Peyer's patch (tissue), 4 donors: ENCODE measurements around the gene SPRY4. TPM values are rescaled to one million over a fixed set of nuclear protein-coding genes. Genes with fewer than 3 reads are reported as not detected.
A peak's percentile ranks its signal among the peaks of the same experiment; 100 is the strongest.

ENCODE experiments used
- DNase-seq, 3 donors: peaks; one replicate each; pipeline ENCODE4 v3.0.0-alpha.2; 2017 to 2019
- H3K27ac ChIP-seq, 4 donors: fragments of 200-600 bp; sonication (generic); one replicate each; pipeline ENCODE4 v1.5.1; 2016 to 2019
- H3K27me3 ChIP-seq, 2 donors: fragments of 200-600 bp; sonication (generic); one replicate each; pipeline ENCODE4 v1.5.1; 2019
- H3K36me3 ChIP-seq, 3 donors: fragments of 200-600 bp; sonication (generic); one replicate each; pipeline ENCODE4 v1.5.1; 2016 to 2019
- H3K4me1 ChIP-seq, 4 donors: fragments of 200-600 bp; sonication (generic); one replicate each; pipeline ENCODE4 v1.5.1; 2016 to 2019
- H3K4me3 ChIP-seq, 4 donors: fragments of 200-600 bp; sonication (generic); 1 replicate in 3 of 4; 2 replicates in 1 of 4; pipeline ENCODE4 v1.5.1; 2016 to 2019; ENCODE audit warnings: mild to moderate bottlenecking in 1 of 4
- H3K9me3 ChIP-seq, 4 donors: fragments of 200-600 bp; sonication (generic); one replicate each; pipeline ENCODE4 v1.5.1; 2016 to 2019; ENCODE audit warnings: mild to moderate bottlenecking in 1 of 4
- CTCF ChIP-seq, 6 experiments: fragments of 450-650 bp in 4 of 6; fragments of 200-600 bp in 2 of 6; sonication (generic) in 1 of 6; IDR thresholded peaks; one replicate each; pipeline ENCODE4 v1.5.1; 2017 to 2019; ENCODE audit warnings: antibody characterized with exemption in 6 of 6, mild to moderate bottlenecking in 3 of 6, moderate library complexity in 1 of 6
- POLR2A ChIP-seq, 2 donors: fragments of 450-650 bp; IDR thresholded peaks; one replicate each; pipeline ENCODE4 v1.5.1; 2017; ENCODE audit warnings: antibody characterized with exemption in 2 of 2, mild to moderate bottlenecking in 2 of 2, moderate library complexity in 2 of 2
- total RNA-seq, 4 donors: library from RNA; depleted of rRNA; stranded (reverse); fragments of >200 nt; gene quantifications; one replicate each; pipeline ENCODE4 v1.1.0, GENCODE V29; 2016

Gene SPRY4
- total RNA-seq, 4 donors from 2014 or later: 17.5 to 43.3 (median 31.5) TPM

GRCh38 chr5:142290577-142291299 is 34.1 kb downstream of the SPRY4 start:
- H3K4me3 ChIP-seq: no peak overlapping the region

GRCh38 chr5:142289708-142290576 is 34.9 kb downstream of the SPRY4 start:
- Histone ChIP-seq H3K27ac (no peak overlapping the region), H3K9me3 (no peaks in the 10 kb centered on the region), H3K4me3 (no peak overlapping the region), H3K36me3 (no peaks in the 10 kb centered on the region), H3K27me3 (no peaks in the 10 kb centered on the region), H3K4me1 (peaks cover 0 to 12% (median 0%) of the 10 kb centered on the region in 4 donors)
- DNase-seq: no peak
- no peak for TF ChIP-seq POLR2A (IDR thresholded peaks at IDR 0.05)
- no peak for TF ChIP-seq CTCF (IDR thresholded peaks at IDR 0.05)

More at GRCh38 chr5:142290577-142291299, 34.1 kb downstream of the SPRY4 start:
- H3K4me1 ChIP-seq: peaks cover 0 to 12% (median 0%) of the 10 kb centered on the region in 4 donors
- H3K36me3 ChIP-seq: no peaks in the 10 kb centered on the region
- no peaks in the 10 kb centered on the region for H3K27me3 ChIP-seq
- TF ChIP-seq CTCF (IDR thresholded peaks at IDR 0.05): no peak
- H3K27ac ChIP-seq: no peak overlapping the region
- no peak for DNase-seq
- no peaks in the 10 kb centered on the region for H3K9me3 ChIP-seq

GRCh38 chr5:142287973-142288313 is 36.9 kb downstream of the SPRY4 start:
- H3K27ac ChIP-seq: no peak overlapping the region
- no peaks in the 10 kb centered on the region for H3K36me3 ChIP-seq

DNA sequence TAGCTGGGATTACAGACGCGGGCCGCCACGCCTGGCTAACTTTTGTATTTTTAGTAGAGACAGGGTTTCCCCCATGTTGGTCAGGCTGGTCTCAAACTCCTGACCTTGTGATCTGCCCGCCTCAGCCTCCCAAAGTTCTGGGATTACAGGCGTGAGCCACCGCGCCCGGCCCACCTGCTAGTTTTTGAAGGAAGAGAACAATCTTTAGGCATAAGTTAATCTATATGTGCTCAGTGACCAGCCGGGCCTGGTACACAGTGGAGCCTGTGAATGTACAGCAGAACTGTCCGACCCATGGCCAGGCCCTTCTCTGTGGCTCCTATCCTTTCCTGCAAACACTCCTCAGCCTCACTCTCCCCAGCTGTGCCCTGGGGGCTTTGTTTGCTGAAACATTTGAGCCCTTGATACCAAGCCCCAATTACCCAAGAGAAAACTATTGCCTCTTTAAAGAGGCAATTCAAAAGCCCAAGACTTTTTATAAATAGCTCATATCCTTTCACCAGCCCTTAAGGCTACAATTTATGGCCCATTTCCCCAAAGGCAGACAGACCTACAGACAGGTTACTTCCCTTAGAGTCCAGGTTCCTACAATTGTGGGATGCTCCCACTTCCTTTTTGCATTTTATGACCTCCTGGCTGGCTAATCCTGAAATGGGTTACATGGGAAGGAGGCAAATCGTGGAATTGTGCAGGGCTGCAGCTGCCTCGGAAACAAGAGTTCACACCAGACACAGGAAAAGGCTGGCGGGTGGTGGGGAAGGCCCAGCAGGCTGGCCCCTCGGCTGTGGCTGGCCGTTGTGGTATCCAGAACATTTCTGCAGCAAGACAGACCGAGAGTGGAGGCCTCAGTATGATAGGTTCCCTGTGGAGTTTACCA is 37.5 kb downstream of the SPRY4 start:
- no peak overlapping the region for H3K27ac ChIP-seq
- peaks cover 0 to 12% (median 0%) of the 10 kb centered on the region in 4 donors for H3K4me1 ChIP-seq
- H3K36me3 ChIP-seq: no peaks in the 10 kb centered on the region
- TF ChIP-seq CTCF (IDR thresholded peaks at IDR 0.05) (no peak), POLR2A (IDR thresholded peaks at IDR 0.05) (no peak)
- H3K4me3 ChIP-seq: no peak overlapping the region
- H3K27me3 ChIP-seq: no peaks in the 10 kb centered on the region
- no peak for DNase-seq
- H3K9me3 ChIP-seq: no peaks in the 10 kb centered on the region

More at GRCh38 chr5:142287973-142288313, 36.9 kb downstream of the SPRY4 start:
- no peak overlapping the region for H3K4me3 ChIP-seq
- H3K9me3 ChIP-seq: no peaks in the 10 kb centered on the region
- DNase-seq: no peak
- peaks cover 0 to 12% (median 0%) of the 10 kb centered on the region in 4 donors for H3K4me1 ChIP-seq
- H3K27me3 ChIP-seq: no peaks in the 10 kb centered on the region
- TF ChIP-seq CTCF (IDR thresholded peaks at IDR 0.05): no peak

- peak in 2 of 3 donors; percentile 73 to 79 for DNase-seq
- H3K27me3 ChIP-seq: no peaks in the 10 kb centered on the region
- TF ChIP-seq CTCF (IDR thresholded peaks at IDR 0.05): no peak
Measured at GRCh38 chr5:142286111-142286510, 38.7 kb downstream of the SPRY4 start.

More at GRCh38 chr5:142286111-142286510, 38.7 kb downstream of the SPRY4 start:
- H3K9me3 ChIP-seq: no peaks in the 10 kb centered on the region
- no peak overlapping the region for H3K27ac ChIP-seq
- peaks cover 0 to 12% (median 0%) of the 10 kb centered on the region in 4 donors for H3K4me1 ChIP-seq
- no peaks in the 10 kb centered on the region for H3K36me3 ChIP-seq
- no peak overlapping the region for H3K4me3 ChIP-seq
